ENCODE measurements around the gene POU3F1. TPM values are rescaled to one million over a fixed set of nuclear protein-coding genes. Genes with fewer than 3 reads are reported as not detected.

Gene POU3F1
- total RNA-seq, 1 donor: under 0.01 TPM

GRCh38 chr1:38014171-38014570, 32.4 kb downstream of the POU3F1 start:
- no peak for TF ChIP-seq CTCF (IDR thresholded peaks at IDR 0.05; ENCODE audit: extremely low read depth, low read depth, low read length)
- no peak overlapping the region for H2AFZ ChIP-seq (ENCODE audit: low read length)
- H3K9me3 ChIP-seq (ENCODE audit: low read depth, low read length): no peaks in the 10 kb centered on the region
- DNase-seq (ENCODE audit: insufficient read length, low spot score, missing footprints): peak; percentile 45
- no peak overlapping the region for H3K4me3 ChIP-seq (ENCODE audit: insufficient read depth, low read length)
- H3K79me2 ChIP-seq (ENCODE audit: insufficient read depth, low read length): peaks cover 51% of the 10 kb centered on the region
- peak overlapping the region; percentile 88 for H3K4me2 ChIP-seq (ENCODE audit: insufficient read depth, low read length)
- H3K27me3 ChIP-seq (ENCODE audit: insufficient read depth, low read length): no peaks in the 10 kb centered on the region
- H3K27ac ChIP-seq (ENCODE audit: low read depth, low read length): peak overlapping the region; percentile 50
- H3K36me3 ChIP-seq (ENCODE audit: insufficient read depth, low read length): peaks cover 43% of the 10 kb centered on the region
- peaks cover 15% of the 10 kb centered on the region for H4K20me1 ChIP-seq (ENCODE audit: insufficient read depth, low read length)
- peaks cover 18% of the 10 kb centered on the region for H3K4me1 ChIP-seq (ENCODE audit: insufficient read depth, low read length)

- DNase-seq (ENCODE audit: insufficient read length, low spot score, missing footprints): peak; percentile 25
- Histone ChIP-seq H3K9me3 (ENCODE audit: low read depth, low read length) (no peaks in the 10 kb centered on the region), H3K27me3 (ENCODE audit: insufficient read depth, low read length) (no peaks in the 10 kb centered on the region), H3K27ac (ENCODE audit: low read depth, low read length) (peak overlapping the region; percentile 94), H3K79me2 (ENCODE audit: insufficient read depth, low read length) (peaks cover 51% of the 10 kb centered on the region), H2AFZ (ENCODE audit: low read length) (peak overlapping the region; percentile 95), H4K20me1 (ENCODE audit: insufficient read depth, low read length) (peaks cover 12% of the 10 kb centered on the region), H3K4me3 (ENCODE audit: insufficient read depth, low read length) (peak overlapping the region; percentile 83), H3K4me2 (ENCODE audit: insufficient read depth, low read length) (peak overlapping the region; percentile 88), H3K4me1 (ENCODE audit: insufficient read depth, low read length) (peaks cover 24% of the 10 kb centered on the region), H3K36me3 (ENCODE audit: insufficient read depth, low read length) (peaks cover 34% of the 10 kb centered on the region)
- TF ChIP-seq CTCF (IDR thresholded peaks at IDR 0.05; ENCODE audit: extremely low read depth, low read depth, low read length): no peak
Observed at GRCh38 chr1:38013227-38013622, 33.4 kb downstream of the POU3F1 start.

- TF ChIP-seq CTCF (IDR thresholded peaks at IDR 0.05; ENCODE audit: extremely low read depth, low read depth, low read length): no peak
- H3K4me1 ChIP-seq (ENCODE audit: insufficient read depth, low read length): peaks cover 24% of the 10 kb centered on the region
- peak within 1 kb of the TSS; percentile 83 for H3K4me3 ChIP-seq (ENCODE audit: insufficient read depth, low read length)
- peak within 1 kb of the TSS; percentile 94 for H3K27ac ChIP-seq (ENCODE audit: low read depth, low read length)
- peak within 1 kb of the TSS; percentile 88 for H3K4me2 ChIP-seq (ENCODE audit: insufficient read depth, low read length)
- peaks cover 27% of the 10 kb centered on the region for H3K36me3 ChIP-seq (ENCODE audit: insufficient read depth, low read length)
- H4K20me1 ChIP-seq (ENCODE audit: insufficient read depth, low read length): peaks cover 12% of the 10 kb centered on the region
- H2AFZ ChIP-seq (ENCODE audit: low read length): peak within 1 kb of the TSS; percentile 95
- H3K9me3 ChIP-seq (ENCODE audit: low read depth, low read length): no peaks in the 10 kb centered on the region
- H3K27me3 ChIP-seq (ENCODE audit: insufficient read depth, low read length): no peaks in the 10 kb centered on the region
- peaks cover 47% of the 10 kb centered on the region for H3K79me2 ChIP-seq (ENCODE audit: insufficient read depth, low read length)
- peak; percentile 96 for DNase-seq (ENCODE audit: insufficient read length, low spot score, missing footprints)
Observed at GRCh38 chr1:38012363-38013226, 34.0 kb downstream of the POU3F1 start, which contains the start of gene UTP11. Gene UTP11, plus strand, starts transcription at chr1:38012734. Its CDS starts 69 bp downstream, at chr1:38012803.

- Histone ChIP-seq H3K27ac (ENCODE audit: low read depth, low read length) (peak overlapping the region; percentile 80), H2AFZ (ENCODE audit: low read length) (no peak overlapping the region)
Observed at GRCh38 chr1:38009841-38010180, 36.8 kb downstream of the POU3F1 start.

More at GRCh38 chr1:38009841-38010180, 36.8 kb downstream of the POU3F1 start:
- DNase-seq (ENCODE audit: insufficient read length, low spot score, missing footprints): no peak
- no peaks in the 10 kb centered on the region for H3K9me3 ChIP-seq (ENCODE audit: low read depth, low read length)
- H3K4me3 ChIP-seq (ENCODE audit: insufficient read depth, low read length): no peak overlapping the region
- H3K4me2 ChIP-seq (ENCODE audit: insufficient read depth, low read length): no peak overlapping the region
- peaks cover 8% of the 10 kb centered on the region for H4K20me1 ChIP-seq (ENCODE audit: insufficient read depth, low read length)
- peaks cover 24% of the 10 kb centered on the region for H3K4me1 ChIP-seq (ENCODE audit: insufficient read depth, low read length)
- no peak for TF ChIP-seq CTCF (IDR thresholded peaks at IDR 0.05; ENCODE audit: extremely low read depth, low read depth, low read length)
- peaks cover 6% of the 10 kb centered on the region for H3K36me3 ChIP-seq (ENCODE audit: insufficient read depth, low read length)
- peaks cover 21% of the 10 kb centered on the region for H3K79me2 ChIP-seq (ENCODE audit: insufficient read depth, low read length)
- no peaks in the 10 kb centered on the region for H3K27me3 ChIP-seq (ENCODE audit: insufficient read depth, low read length)

Data from osteoblast (primary cell).